ENCODE data around the gene UROS. TPM values are rescaled to one million over a fixed set of nuclear protein-coding genes. Genes with fewer than 3 reads are reported as not detected.

The UROS gene
- total RNA-seq, 1 donor = 93.7 TPM

DNA sequence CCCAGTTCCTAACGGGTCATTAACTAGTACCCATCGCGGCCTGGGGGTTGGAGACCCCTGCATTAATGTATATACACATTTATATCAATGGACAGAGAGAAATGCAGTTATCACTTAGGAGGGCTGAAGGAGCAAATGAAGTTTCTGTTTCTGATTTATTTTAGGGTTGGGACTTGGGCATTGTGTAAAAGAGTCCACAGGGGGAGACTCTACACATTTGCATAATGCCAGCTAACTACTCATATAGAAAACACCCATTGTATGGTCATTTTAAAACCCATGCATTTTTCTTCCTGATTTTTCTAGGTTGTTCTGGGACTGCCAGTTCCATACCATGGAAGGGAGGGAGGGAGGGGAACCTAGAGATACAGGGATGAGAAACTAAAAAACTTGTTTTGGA lies 23.8 kb upstream of the UROS start:
- TF ChIP-seq, protein P1, sequence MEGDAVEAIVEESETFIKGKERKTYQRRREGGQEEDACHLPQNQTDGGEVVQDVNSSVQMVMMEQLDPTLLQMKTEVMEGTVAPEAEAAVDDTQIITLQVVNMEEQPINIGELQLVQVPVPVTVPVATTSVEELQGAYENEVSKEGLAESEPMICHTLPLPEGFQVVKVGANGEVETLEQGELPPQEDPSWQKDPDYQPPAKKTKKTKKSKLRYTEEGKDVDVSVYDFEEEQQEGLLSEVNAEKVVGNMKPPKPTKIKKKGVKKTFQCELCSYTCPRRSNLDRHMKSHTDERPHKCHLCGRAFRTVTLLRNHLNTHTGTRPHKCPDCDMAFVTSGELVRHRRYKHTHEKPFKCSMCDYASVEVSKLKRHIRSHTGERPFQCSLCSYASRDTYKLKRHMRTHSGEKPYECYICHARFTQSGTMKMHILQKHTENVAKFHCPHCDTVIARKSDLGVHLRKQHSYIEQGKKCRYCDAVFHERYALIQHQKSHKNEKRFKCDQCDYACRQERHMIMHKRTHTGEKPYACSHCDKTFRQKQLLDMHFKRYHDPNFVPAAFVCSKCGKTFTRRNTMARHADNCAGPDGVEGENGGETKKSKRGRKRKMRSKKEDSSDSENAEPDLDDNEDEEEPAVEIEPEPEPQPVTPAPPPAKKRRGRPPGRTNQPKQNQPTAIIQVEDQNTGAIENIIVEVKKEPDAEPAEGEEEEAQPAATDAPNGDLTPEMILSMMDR (IDR thresholded peaks at IDR 0.05; ENCODE audit: insufficient read depth, low read depth, low read length) = no peak
- DNase-seq (ENCODE audit: low read depth) = no peak
- no peak overlapping the region for H3K4me3 ChIP-seq (ENCODE audit: low read depth, low read length)

DNA sequence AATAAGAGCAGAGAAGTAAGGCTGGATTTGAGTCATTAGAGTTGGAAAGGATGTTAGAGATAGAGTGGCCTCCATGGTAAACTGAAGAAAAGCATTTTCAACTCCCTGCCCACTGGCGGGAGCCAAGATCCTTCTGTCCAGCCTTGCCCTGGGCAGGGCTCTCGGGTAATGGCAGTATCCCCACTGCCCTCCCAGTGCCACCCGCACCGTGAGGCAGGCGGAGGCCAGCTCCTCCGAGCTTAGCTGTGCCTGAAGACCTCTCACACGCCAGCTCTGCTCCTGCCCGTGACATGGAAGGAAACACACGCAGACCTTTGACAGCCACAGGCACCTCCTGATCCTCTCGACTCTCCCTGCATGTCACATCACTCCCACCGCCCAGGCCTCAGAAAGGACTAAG lies 22.6 kb upstream of the UROS start:
- TF ChIP-seq, protein P1 (IDR thresholded peaks at IDR 0.05; ENCODE audit: insufficient read depth, low read depth, low read length) = no peak
- DNase-seq (ENCODE audit: low read depth) = no peak
- H3K4me3 ChIP-seq (ENCODE audit: low read depth, low read length) = no peak overlapping the region

- H3K4me3 ChIP-seq (ENCODE audit: low read depth, low read length) = no peak overlapping the region
- peak; percentile 14 for DNase-seq (ENCODE audit: low read depth)
- TF ChIP-seq, protein P1 (IDR thresholded peaks at IDR 0.05; ENCODE audit: insufficient read depth, low read depth, low read length) = no peak
Measured at GRCh38 chr10:125844751-125845221, 21.7 kb upstream of the UROS start.

DNA sequence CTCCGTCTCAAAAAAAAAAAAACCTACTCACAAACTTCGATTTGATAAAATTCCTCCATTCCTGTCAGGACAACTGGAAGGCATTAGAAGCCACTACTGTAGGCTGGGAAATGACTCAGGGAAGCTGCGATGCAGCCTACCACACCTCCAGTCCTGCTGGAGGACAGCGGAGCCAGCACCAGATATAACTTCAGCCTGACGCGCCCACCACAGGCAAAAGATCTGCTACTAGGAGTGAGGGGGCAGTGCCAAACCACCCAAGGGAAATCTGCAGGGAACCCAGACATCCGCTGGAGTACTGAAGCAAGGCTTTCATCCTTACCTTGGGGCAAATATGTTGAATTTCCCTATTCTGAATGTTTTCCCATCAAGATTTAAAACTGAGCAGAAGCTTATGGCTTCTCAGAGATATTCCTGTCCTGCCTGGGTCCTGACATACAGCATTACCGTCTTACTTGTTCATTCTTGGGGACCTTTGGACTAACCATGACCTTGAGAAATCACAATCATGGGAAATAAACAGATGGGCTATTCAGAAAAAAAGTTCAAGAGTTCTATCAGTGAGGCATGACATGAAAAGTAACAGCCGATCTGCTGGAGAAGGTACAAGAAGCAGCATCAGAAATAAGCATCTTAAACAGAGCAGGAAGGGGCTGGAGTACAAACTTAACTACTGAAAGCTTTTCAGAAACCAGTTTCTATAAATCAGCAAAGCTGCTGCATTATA lies 20.7 kb upstream of the UROS start:
- no peak for DNase-seq (ENCODE audit: low read depth)
- TF ChIP-seq, protein P1 (IDR thresholded peaks at IDR 0.05; ENCODE audit: insufficient read depth, low read depth, low read length) = no peak

GRCh38 chr10:125840955-125841354 lies 17.9 kb upstream of the UROS start:
- TF ChIP-seq, protein P1 (IDR thresholded peaks at IDR 0.05; ENCODE audit: insufficient read depth, low read depth, low read length) = no peak
- no peak overlapping the region for H3K4me3 ChIP-seq (ENCODE audit: low read depth, low read length)
- DNase-seq (ENCODE audit: low read depth) = peak; percentile 10

More for the DNA sequence above, 20.7 kb upstream of the UROS start:
- no peak overlapping the region for H3K4me3 ChIP-seq (ENCODE audit: low read depth, low read length)

DNA sequence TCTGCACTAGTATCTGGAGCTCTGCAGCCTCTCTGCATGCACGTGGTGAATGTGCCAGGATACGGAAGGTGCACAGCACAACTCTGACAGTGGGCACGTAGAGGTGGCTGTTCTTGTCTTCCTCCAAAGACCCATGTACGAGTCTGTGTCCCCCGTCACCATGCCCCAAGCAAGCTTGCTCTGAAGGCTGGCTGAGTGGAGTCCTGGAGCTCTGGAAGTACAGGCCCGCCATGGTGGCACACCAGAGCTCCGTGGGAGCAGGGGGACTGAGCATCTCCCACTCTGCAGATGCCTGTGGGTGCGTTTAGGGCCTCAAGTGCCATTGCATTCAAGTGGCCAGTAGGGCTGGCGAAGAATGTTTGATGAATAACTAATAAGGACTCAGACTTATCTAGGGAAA lies 17.3 kb upstream of the UROS start:
- DNase-seq (ENCODE audit: low read depth) = no peak
- H3K4me3 ChIP-seq (ENCODE audit: low read depth, low read length) = no peak overlapping the region
- TF ChIP-seq, protein P1 (IDR thresholded peaks at IDR 0.05; ENCODE audit: insufficient read depth, low read depth, low read length) = no peak
